GM18868 (cell line): Measurements from ENCODE around the gene MBNL2.
"Not testable (repeated sequence)": the region's sequence is repeated elsewhere in the genome, so short reads cannot be mapped to it uniquely, and the experiment has no call there.

Experiments used
- ATAC-seq: cut with Tn5 transposase; IDR thresholded peaks from one replicate; pipeline ENCODE4 v1.9.1; 2021; ENCODE audit warnings: mild to moderate bottlenecking, moderate library complexity; ENCODE audit not compliant: unreplicated experiment

MBNL2 gene

DNA sequence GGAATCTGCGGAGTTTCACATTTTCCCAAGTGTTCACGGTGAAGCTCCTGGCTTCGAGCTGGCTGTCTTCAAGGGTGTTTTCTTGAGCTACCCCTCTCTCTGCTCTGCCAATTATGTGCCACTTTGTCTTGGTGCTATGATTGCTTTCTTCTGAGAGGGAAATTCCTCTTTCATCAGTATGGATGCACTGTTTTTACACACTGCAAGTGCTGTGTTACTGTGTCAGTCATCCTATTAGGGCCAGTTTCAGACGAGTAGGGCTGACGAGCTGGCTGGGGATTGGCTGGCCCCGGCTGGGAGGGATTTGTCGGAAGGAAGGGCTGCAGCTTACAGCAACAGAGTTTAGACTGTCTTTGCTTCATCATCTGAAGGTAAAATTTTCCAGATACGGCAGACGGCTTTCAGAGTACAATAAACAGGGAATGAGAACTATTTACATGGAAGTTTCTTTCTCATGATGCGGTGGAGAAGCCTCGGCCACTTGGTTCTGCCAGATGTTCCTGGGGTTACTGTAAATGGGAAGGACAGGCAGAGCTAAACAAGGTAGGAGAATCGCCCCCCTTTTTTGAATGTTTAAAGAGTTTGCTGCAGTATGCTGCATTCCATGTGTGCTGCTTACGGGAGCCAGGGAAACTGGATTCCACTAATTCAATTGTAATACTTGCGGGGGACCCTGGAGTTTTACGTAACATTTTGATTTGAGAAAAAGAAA, at the start of gene MBNL2:
TSS of gene MBNL2 (plus strand) at position 345 of the 712 bp plus-strand sequence. CDS start 53,903 bp downstream, outside the sequence.
- ATAC-seq: peak; percentile 96

DNA sequence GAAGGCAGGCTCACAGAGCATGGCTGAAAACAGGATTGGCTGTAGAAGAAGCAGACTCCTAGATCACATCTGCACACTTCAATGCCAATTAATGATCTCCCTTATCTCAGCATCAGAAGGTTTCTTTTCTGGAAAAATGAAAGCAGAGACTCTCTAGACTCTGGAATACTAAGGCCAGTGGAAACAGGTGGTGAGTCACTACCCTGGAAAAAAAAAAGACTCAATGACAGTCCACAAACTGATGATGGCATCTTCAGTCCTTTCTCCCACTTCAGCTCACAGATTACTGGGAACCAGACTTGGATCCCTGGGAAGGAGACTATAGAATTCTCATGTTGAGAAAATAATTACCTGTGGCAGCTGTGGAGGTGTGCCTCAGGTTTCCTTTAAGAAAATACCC, 47.5 kb upstream of the MBNL2 start:
- ATAC-seq: no peak

GRCh38 chr13:97175041-97175440, 47.1 kb upstream of the MBNL2 start:
- no peak for ATAC-seq

DNA sequence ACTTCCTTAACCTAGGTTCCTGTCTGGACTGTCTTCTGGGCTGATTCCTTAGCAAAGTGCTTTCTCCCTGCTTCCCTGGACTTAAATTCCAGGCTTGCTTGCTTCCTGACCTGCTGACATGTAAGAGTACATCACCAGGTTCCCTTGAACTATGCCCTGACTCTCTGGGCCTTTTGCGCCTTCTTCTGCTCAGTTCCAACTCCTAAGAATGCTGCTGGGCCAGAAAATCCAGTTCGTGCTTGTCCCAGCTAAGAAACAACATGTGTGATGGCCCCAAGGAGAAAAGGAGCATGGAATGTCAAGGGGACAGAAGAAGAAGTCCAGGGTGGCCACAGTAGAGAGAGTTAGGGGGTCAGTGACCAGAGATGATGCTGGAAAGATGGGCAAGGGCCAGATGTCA, 42.6 kb upstream of the MBNL2 start:
- ATAC-seq: no peak

- no peak for ATAC-seq
Measured at GRCh38 chr13:97182111-97182890, 39.8 kb upstream of the MBNL2 start.

- no peak for ATAC-seq
Measured at GRCh38 chr13:97185291-97185690, 36.8 kb upstream of the MBNL2 start.

DNA sequence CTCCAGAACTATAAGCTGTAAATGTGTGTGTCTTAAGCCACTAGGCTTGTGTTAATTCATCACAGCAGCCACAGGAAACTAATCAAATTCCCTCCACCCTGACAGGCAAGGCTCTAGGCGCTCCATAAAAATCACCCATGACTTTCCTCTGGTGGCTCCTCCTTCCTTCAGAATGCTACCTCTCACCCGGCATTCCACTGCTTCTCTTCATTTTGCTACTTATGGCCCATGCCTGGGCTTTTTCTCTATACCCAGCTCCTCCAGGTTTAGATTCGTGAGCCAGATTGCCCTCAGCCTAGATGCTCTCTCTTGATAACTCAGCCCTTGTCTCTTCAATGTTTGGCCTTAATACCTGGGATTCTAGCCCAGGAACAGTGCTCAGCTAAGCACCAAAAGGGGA, 36.4 kb upstream of the MBNL2 start:
- ATAC-seq: no peak

DNA sequence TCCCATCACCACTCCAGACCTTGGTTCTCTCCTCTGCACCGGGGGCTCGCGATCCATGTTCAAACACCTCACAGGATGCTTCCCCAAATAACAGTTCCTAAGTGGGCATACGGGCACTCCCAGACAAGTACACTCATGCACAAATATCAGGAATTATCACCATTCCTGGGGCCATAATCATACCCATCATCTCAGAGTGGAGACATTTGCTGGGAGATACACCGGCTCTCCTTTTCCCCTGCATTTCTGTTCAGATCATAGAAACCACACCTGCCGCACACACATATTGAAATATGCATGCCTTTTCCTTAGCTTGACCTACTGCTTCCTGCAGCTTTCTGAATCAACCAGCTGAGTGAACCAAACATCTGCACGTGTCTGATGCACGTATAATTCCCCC, 33.9 kb upstream of the MBNL2 start:
- ATAC-seq: no peak

DNA sequence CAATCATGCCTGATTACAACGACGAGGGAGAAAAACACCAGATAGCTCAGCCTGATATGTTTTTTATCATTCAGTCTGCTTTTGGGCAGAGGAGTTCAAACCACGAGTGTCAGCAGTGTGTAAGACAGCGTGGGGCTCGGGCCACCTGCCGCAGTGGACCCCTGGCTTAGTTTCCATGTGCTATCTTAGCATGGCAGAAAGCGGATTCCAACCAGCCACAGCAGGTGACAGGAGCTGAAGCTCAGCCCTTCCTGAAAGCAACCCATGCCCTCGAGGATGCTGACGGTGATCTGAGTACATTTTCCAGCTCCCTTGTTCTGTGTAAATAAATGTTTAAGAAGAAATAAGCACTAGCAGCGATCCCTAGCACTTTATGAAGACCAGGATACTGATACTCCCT, 32.2 kb upstream of the MBNL2 start:
- ATAC-seq: no peak

- no peak for ATAC-seq
Measured at GRCh38 chr13:97191142-97191541, 31.0 kb upstream of the MBNL2 start.

DNA sequence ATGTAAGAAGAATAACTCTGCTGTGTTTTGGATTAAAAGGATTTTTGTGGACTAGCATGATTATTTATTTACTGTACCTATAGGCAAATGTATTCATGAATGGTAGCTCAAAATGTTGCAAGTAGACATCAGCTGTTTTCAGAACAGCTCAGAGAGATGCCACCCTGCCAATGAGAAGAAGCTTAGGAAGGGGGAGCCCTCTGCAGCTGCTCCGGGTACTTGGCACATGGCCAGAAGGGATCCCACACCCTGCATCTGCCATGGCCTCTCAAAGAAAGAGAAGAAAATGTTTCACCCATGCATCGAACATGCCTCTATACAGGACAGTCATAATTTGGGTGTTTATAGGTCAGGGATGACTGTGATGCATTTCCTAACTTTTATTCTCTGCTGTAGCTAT, 30.5 kb upstream of the MBNL2 start:
- ATAC-seq: no peak

DNA sequence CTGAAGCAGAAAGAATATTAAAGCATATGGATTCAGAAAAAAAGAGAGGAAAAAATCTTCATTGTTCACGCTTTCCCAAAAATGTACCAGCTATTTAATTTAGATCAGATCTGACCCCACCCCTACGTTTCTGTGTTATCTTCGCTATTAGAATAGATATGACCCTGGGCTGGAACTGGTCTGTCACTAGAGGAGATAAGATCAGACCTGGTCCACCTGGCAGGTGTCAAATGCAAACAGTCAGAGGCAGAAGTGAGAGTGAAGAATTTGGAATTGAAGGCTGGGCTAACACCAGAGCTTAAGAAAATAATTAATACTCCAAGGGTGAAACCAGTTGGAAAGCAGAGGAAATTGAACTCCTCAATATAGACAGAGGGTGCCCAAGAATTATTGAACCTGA, 30.0 kb upstream of the MBNL2 start:
- no peak for ATAC-seq

- no peak for ATAC-seq
Measured at GRCh38 chr13:97193577-97193976, 28.6 kb upstream of the MBNL2 start.

GRCh38 chr13:97194479-97194878, 27.7 kb upstream of the MBNL2 start:
- no peak for ATAC-seq

DNA sequence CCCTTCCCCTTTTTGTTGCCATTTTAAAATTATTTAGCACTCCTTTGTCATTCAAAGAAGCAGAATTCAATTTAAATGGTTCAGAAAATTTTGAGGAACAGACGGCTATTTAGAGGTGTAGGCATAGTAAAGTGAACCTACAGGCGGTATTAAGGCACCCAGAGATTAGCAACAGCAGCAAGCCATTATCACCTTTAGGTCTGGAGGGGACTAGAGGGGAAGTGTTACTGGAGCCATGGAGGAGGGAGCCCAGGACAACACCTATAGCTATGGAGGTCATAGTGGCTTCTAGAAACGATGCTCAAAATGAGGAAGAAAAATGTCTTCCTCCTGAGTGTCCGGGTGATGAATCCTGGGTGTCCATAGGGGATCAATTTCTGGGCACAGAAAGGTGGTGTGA, 25.8 kb upstream of the MBNL2 start:
- no peak for ATAC-seq

- no peak for ATAC-seq
Measured at GRCh38 chr13:97198753-97199152, 23.4 kb upstream of the MBNL2 start.

GRCh38 chr13:97199451-97199850, 22.7 kb upstream of the MBNL2 start:
- no peak for ATAC-seq

GRCh38 chr13:97200081-97200942, 21.8 kb upstream of the MBNL2 start:
- no peak for ATAC-seq

DNA sequence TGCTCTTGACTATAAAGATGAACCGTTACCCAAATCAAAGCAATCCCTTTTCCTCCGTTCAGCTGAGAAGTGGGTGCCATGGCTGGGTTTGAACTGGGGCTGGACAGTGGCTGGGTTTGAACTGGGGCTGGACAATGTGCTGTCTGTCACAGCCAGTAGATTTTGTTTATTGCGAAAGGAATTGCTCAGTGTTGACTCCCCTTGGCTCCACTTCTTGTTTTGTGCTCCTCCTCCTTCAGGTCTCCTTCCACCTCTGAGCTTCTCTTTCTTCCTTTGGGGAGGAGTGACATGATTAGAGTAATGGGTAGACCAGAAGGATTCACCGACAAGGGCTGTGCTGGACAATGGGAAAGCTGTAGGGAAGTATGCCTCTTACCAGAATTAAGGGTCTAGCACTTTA, 19.4 kb upstream of the MBNL2 start:
- ATAC-seq: no peak

DNA sequence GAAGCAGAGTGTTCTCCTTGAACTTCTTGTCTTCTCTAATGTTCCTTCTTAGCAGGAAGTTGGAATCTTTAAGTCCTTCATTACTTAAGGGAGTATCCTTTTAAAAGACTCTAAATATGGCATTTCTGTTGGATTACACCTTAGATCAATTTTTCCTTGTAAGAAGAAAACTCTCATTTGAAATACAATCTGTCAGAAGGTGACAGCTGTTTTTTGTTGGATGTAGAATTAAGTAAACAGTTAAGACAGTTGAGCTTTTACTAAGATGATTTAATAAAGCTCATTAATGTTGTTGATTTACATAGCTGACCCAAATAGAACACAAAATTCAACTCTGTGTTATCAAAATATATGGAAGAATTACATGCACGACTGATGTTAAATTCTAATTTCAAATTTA, 16.7 kb upstream of the MBNL2 start:
- ATAC-seq: no peak

DNA sequence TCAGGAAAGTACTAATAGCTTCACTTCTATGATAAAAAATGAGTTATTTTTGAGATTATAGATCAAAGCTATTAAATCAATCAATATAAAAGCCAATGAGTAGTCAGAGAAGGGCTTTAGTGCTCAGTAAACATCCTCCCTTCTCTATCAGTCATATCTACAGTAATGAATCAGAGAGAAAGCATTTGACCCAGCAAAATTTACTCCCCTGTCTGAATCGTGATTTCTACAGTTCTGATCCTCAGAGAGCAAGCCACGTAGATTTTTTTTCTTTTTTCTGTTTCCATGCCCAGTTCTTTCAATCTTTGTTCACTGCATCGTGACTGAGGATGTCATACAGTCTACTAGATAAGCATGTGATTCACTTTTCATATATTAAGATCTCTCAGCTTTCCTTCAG, 16.2 kb upstream of the MBNL2 start:
- ATAC-seq: no peak

DNA sequence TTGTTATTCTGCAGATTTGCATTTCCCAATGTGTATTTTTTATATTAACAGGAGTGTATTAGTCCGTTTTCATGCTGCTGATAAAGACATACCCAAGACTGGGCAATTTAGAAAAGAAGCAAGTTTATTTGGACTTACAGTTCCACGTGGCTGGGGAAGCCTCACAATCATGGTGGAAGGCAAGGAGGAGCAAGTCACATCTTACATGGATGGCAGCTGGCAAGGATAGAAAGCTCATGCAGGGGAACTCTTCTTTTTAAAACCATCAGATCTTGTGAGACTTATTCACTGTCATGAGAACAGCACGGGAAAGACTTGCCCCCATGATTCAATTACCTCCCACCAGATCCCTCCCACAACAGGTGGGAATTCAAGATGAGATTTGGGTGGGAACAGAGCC, 14.9 kb upstream of the MBNL2 start:
- ATAC-seq: not testable (repeated sequence)
